HG02623 (cell line): ENCODE data around the gene ZMIZ1.

Source experiments
- ATAC-seq: cut with Tn5 transposase; IDR thresholded peaks from one replicate; pipeline ENCODE4 v1.9.1; 2021; ENCODE audit warnings: moderate library complexity; ENCODE audit not compliant: unreplicated experiment

ZMIZ1 gene

GRCh38 chr10:79135790-79136189 is 67.0 kb downstream of the ZMIZ1 start:
- no peak for ATAC-seq

- ATAC-seq: no peak
Measured at GRCh38 chr10:79136236-79137005, 67.7 kb downstream of the ZMIZ1 start.

- ATAC-seq: no peak
Measured at GRCh38 chr10:79137300-79137756, 68.6 kb downstream of the ZMIZ1 start.

- ATAC-seq: peak; percentile 75
Measured at GRCh38 chr10:79137826-79138225, 69.1 kb downstream of the ZMIZ1 start.

GRCh38 chr10:79138449-79139123 is 69.8 kb downstream of the ZMIZ1 start:
- ATAC-seq: no peak

- ATAC-seq: no peak
Measured at GRCh38 chr10:79139124-79139835, 70.5 kb downstream of the ZMIZ1 start.

- ATAC-seq: no peak
Measured at GRCh38 chr10:79140085-79140793, 71.5 kb downstream of the ZMIZ1 start.

GRCh38 chr10:79140855-79141254 is 72.1 kb downstream of the ZMIZ1 start:
- ATAC-seq: no peak

- ATAC-seq: no peak
Measured at GRCh38 chr10:79142064-79142491, 73.3 kb downstream of the ZMIZ1 start.

GRCh38 chr10:79142522-79143309 is 74.0 kb downstream of the ZMIZ1 start:
- no peak for ATAC-seq

GRCh38 chr10:79143879-79144278 is 75.1 kb downstream of the ZMIZ1 start:
- no peak for ATAC-seq

GRCh38 chr10:79144351-79145173 is 75.8 kb downstream of the ZMIZ1 start:
- no peak for ATAC-seq

GRCh38 chr10:79145174-79145483 is 76.4 kb downstream of the ZMIZ1 start:
- no peak for ATAC-seq

GRCh38 chr10:79145517-79146470 is 77.0 kb downstream of the ZMIZ1 start:
- ATAC-seq: no peak

GRCh38 chr10:79146611-79147130 is 77.9 kb downstream of the ZMIZ1 start:
- no peak for ATAC-seq

- no peak for ATAC-seq
Measured at GRCh38 chr10:79147306-79147705, 78.5 kb downstream of the ZMIZ1 start.

- no peak for ATAC-seq
Measured at GRCh38 chr10:79147796-79148451, 79.2 kb downstream of the ZMIZ1 start.
